ENCODE results near the gene ACVR1. TPM values are rescaled to one million over a fixed set of nuclear protein-coding genes. Genes with fewer than 3 reads are reported as not detected.

Gene ACVR1
- total and polyA plus RNA-seq, 9 of the 15 experiments (the other 6 are each of a cell fraction or from before 2014, with no cell fraction given), result 3.8 to 14.3 (median 6.9) TPM

GRCh38 chr2:157822993-157823392 lies 53.1 kb downstream of the ACVR1 start:
- H3K27me3 ChIP-seq (ENCODE audit: control insufficient read depth in 2 of 2, insufficient read depth in 2 of 2, low read length in 2 of 2), result no peaks in the 10 kb centered on the region
- no peaks in the 10 kb centered on the region for H3K9me3 ChIP-seq (replicated peaks; ENCODE audit: control insufficient read depth, insufficient read depth, low read depth, low read length)
- no peak for FAIRE-seq
- intact Hi-C loops (cut with micrococcal nuclease), result no loop called here
- no peaks in the 10 kb centered on the region for H3K9me1 ChIP-seq (ENCODE audit: control insufficient read depth, insufficient read depth, low read length)
- BruUV-seq (replicated peaks), result no TSS peak
- H3K4me1 ChIP-seq (replicated peaks in 1 of 2; ENCODE audit: control insufficient read depth in 2 of 2, insufficient read depth in 2 of 2, low read length in 2 of 2), result no peaks in the 10 kb centered on the region
- WGBS (ENCODE audit: insufficient coverage, low coverage, missing lambda C conversion rate), result 71% methylated on average over 2 of the region's 2 CpGs
- H3K4me3 ChIP-seq, result no peak overlapping the region
- POLR2A ChIA-PET, result no interaction called here
- no peak overlapping the region for H3K27ac ChIP-seq (ENCODE audit: extremely low read depth, low read depth, low read length)
- in situ Hi-C loops (cut with MboI), result no loop called here
- no peaks in the 10 kb centered on the region for H3K79me2 ChIP-seq (ENCODE audit: control insufficient read depth, insufficient read depth, low read length)
- CTCF ChIA-PET (ENCODE audit: low intra/inter-chr PET ratio), result no interaction called here
- H3K36me3 ChIP-seq (ENCODE audit: control insufficient read depth, insufficient read depth, low read length), result peaks cover 4% of the 10 kb centered on the region; the same call in 1 of the 3 replicates
- no peak for ATAC-seq
- H4K20me1 ChIP-seq (replicated peaks; ENCODE audit: control insufficient read depth, insufficient read depth, low read length), result no peaks in the 10 kb centered on the region
- no peak for DNase-seq (ENCODE audit: extremely low read depth in 1 of 4, low spot score in 3 of 4)
- H3K9ac ChIP-seq (ENCODE audit: insufficient read depth in 1 of 2, low read depth in 2 of 2, low read length in 2 of 2), result no peak overlapping the region
- no peak overlapping the region for H2AFZ ChIP-seq (ENCODE audit: low read depth, low read length)
- TF ChIP-seq TSC22D4 (tag; IDR thresholded peaks at IDR 0.05) (no peak), ZNF347 (CRISPR knock-in tag; IDR thresholded peaks at IDR 0.05; ENCODE audit: low read depth) (no peak), GTF2F1 (IDR thresholded peaks at IDR 0.05; ENCODE audit: low read depth, low read length) (no peak), TAF15 (IDR thresholded peaks at IDR 0.05; ENCODE audit: low read depth, low read length) (no peak), DEAF1 (CRISPR knock-in tag; IDR thresholded peaks at IDR 0.05) (no peak), PPARD (CRISPR knock-in tag; IDR thresholded peaks at IDR 0.05) (no peak), MCM7 (IDR thresholded peaks at IDR 0.05) (no peak), DIDO1 (tag; IDR thresholded peaks at IDR 0.05; ENCODE audit: low read depth) (no peak), ZBTB40 (IDR thresholded peaks at IDR 0.05) (no peak), ZBTB40 (CRISPR knock-in tag; IDR thresholded peaks at IDR 0.05) (no peak), SUPT5H (IDR thresholded peaks at IDR 0.05) (no peak), ZNF717 (CRISPR knock-in tag; IDR thresholded peaks at IDR 0.05) (no peak), RNF2 (IDR thresholded peaks at IDR 0.05) (no peak), HEY1 (CRISPR knock-in tag; IDR thresholded peaks at IDR 0.05; ENCODE audit: borderline replicate concordance) (no peak), DPF2 (IDR thresholded peaks at IDR 0.05) (no peak)
- H3K4me2 ChIP-seq (ENCODE audit: insufficient read depth, low read length), result no peak overlapping the region

All from K562 (cell line).